Stimulated activated naive CD4-positive, alpha-beta T cell (primary cell): ENCODE data around the gene CAV1.
"Not testable (repeated sequence)": the region's sequence is repeated elsewhere in the genome, so short reads cannot be mapped to it uniquely, and the experiment has no call there.

Source experiments
- DNase-seq, 6 experiments: peaks; one replicate each; lab custom pipeline; 2025; lab: John Stamatoyannopoulos, UW

The CAV1 gene, protein sequence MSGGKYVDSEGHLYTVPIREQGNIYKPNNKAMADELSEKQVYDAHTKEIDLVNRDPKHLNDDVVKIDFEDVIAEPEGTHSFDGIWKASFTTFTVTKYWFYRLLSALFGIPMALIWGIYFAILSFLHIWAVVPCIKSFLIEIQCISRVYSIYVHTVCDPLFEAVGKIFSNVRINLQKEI

DNA sequence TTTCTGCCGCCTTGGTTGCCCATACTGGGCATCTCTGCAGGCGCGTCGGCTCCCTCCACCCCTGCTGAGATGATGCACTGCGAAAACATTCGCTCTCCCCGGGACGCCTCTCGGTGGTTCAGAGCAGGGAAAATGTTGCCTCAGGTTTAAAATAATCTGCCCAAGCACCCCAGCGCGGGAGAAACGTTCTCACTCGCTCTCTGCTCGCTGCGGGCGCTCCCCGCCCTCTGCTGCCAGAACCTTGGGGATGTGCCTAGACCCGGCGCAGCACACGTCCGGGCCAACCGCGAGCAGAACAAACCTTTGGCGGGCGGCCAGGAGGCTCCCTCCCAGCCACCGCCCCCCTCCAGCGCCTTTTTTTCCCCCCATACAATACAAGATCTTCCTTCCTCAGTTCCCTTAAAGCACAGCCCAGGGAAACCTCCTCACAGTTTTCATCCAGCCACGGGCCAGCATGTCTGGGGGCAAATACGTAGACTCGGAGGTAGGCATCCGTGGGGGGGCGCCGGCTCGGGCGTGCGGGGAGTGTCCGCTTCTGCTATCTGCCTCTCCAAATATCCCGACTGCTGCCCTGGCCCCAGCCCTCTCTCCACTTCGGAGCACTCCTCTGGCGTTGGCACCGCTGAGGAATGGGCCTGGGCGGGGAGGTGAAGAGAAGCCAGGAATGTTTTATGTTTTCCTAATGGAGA lies at the start of gene CAV1:
TSS of gene CAV1 (plus strand) at position 428 of the 689 bp plus-strand sequence. CDS start at position 455, 27 bp downstream.
- peak in 4 of 6 experiments; percentile 16 to 37 (median 22) for DNase-seq

DNA sequence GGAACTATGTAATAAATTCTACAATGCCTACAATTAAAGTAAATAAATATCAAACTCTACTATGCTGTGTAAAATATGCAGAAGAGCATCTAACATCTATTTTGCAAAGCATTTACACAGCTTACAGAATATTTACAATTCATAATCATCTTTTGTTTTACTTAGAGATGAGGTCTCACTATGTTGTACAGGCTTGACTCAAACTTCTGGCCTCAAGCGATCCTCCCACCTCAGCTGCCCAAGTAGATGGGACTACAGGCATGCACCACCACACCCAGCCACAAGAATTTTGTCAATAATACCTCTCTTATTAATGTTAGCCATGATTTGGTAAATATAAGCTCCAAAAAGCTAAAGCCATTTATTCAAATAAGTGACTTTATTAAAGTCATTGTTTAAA lies 47.2 kb upstream of the CAV1 start:
- DNase-seq = no peak

DNA sequence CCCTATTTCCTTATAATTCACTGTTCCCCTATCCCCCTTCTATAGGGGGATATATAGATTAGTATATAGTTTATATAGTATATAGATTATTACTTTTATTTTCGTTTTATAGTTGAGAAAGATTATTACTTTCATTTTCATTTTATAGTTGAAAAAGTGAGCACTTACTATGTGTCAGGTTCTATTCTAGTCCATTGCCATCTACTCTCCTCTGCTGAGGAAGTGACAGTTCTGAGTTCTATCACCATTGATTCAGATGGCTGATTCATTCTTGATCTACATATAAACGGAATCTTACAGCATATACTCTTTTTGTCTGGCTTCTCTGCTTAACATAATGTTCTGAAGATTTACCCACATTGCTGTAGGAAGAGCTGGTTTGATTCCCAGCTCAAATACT lies 46.0 kb upstream of the CAV1 start:
- DNase-seq = no peak

DNA sequence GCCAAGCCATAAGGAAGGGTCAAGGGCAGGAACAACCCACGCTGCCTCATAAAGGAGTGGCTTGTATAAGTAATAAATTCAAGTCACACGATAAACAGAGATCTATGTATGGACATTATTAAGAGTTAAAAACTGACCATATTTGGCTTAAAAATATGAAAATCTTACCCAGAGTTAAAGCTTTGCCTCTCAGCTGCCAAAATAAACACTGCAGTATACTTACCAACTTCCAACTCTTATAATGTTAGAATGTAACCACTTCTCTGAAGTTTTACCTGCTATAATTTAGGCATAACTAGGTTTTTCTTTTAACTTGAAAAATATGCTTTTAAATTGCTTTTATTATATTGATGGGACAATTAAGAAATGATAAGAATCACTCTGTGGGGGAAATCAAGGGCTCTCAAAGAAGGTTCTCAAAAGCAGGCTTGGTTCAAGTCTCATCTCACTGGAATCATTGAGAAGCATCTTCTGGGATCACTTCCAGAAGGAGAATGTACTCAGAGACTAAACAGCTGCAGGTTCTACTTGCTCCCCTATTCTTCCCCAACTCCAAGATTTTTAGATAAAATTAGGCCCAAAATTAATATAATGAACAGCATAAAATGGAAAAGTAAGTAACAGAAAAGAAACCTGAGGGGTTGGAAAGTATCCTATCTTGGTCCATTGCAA lies 41.4 kb upstream of the CAV1 start:
- DNase-seq = no peak

DNA sequence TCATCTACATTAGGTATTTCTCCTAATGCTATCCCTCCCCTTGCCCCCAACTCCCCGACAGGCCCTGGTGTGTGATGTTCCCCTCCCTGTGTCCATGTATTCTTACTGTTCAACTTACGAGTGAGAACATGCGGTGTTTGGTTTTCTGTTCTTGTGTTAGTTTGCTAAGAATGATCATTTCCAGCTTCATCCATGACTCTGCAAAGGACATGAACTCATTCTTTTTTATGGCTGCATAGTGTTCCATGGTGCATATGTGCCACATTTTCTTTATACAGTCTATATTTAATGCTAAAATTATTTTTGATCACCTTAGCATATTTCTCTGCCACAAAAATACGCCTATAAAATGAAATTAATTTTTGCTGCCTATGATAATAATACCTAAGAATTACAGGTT lies 40.4 kb upstream of the CAV1 start:
- not testable (repeated sequence) for DNase-seq

DNA sequence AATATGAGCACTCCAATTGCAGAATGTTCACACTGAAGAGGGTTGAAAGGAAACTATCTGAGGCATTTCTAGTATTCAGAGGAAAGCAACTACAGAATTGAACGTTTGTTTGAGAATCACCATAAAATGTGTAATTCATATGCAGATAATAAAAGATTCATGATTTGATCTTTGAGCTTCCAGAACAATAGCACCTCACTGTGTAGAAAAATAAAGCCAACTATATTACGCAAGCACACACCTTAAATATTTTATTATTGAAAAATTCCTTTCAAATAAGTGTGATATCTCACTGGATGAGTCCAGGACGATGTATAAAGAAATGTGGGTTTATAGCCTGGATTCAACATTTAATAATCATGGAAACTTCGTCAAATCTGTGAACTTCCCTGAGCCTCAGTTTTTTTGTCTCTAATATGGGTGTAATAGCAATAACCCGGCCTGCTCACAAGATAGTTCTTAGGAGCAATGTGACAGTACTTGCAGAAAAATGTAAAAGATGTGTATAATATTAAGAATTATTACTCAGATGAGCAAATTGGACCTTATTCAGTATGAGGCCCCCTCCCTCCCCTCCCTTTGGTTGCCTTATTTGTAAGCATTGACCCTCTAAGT lies 36.8 kb upstream of the CAV1 start:
- DNase-seq = no peak

DNA sequence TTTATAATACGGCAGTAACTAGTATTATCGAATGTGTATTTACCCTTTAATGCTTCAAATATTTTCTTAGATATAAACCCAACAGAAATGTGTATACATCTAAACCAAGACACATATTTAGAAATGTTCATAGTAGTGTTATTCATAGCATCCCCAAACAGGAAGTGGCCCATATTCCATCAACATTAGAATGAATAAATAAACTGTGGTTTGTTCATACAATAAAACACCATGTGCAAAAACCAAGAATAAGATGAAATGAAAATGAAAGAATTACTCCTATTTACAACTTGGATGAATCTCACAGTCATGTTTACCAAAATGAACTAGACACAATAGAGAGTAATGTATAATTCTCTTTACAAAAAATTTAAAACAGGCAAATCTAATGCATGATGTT lies 34.5 kb upstream of the CAV1 start:
- no peak for DNase-seq

DNA sequence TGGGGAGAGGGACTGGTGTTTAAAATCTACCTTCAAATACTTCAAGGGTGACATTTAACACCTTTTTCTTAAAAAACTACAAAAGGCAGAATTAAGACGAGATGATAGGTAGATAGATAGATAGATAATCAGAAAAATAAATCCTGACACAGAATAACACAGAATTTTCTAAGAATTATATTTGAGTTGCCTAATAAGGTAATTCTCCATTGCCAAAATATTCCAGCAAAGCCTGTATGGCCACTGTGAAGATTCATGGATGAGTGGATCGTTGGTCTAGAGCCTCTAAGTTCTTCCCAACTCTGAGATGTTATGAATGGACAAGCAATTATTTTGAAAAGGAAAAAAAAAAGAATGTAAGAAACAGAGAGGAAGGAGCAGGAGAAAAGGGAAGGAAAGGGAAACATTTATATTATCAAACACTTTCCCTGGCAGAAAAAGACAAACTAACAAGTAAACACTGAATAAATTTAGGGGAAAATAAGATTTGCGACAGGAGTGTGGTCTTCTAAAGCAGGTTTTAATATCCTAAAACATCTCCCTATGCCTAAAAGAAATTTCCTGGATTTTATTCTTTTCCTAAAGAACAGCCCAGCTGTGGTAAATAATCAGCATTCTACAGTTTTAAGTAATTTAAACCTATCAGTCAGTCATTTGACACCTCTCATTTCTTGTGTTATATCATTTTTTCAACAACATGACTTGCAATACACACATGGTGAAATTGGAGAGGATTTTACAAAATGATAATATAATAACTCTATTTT lies 32.8 kb upstream of the CAV1 start:
- no peak for DNase-seq

DNA sequence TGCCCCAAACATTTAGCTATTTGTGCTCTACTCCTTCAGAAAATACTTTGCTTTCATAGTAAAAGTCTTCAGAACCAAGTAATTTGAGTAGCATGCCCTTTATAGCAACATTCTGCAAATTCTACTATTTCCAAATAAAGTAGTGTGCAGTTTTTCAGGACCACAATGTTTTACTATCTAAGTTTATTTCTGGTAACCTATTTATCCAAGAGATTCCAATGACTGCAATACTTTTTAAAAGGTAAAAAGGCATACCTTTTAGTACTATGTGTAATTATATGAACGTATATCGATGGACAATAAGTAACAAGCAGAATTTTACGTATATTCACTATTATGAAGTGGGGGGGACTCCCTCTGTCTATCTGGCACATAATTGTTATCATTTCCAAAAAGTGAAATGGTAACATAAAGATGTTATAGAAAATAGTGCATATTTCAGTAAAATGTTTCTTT lies 32.2 kb upstream of the CAV1 start:
- DNase-seq = no peak

DNA sequence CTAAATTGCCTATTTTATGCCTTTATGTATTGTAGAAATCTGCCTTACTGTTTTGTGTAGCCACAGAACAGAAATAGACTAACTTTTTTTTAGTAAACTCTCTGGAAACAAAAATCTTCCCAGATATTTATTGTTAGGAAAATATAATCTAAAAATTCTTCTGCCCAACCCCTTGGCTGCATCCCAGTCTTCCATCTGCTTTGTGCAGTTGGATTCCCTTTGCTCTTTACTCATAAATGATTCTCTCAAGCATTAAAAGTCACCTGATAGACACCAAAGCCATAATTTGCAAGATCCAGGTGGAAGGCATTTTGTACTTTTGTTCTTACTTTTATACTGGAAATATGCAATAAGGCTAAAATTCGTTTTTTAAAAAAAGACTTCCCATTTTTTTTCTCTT lies 31.4 kb upstream of the CAV1 start:
- DNase-seq = no peak

DNA sequence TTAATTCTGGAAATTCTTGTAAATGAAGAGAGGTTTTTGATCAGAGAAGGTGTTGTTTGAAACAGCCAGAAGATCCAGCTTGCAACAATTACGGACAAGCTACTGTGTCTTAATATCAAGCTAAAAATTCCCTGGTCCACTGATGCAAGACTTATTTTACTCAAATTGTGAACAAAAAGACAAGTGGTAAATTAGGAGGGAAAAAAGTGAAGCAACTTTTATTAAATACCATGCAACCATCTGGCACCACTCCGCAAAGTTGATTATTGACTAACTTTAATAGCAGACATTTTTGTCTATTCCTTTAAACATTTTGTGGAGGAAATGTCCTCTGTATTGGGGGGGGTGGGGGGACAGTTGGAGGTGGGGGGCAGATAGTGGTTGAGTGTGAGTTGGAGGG lies 30.4 kb upstream of the CAV1 start:
- no peak for DNase-seq

DNA sequence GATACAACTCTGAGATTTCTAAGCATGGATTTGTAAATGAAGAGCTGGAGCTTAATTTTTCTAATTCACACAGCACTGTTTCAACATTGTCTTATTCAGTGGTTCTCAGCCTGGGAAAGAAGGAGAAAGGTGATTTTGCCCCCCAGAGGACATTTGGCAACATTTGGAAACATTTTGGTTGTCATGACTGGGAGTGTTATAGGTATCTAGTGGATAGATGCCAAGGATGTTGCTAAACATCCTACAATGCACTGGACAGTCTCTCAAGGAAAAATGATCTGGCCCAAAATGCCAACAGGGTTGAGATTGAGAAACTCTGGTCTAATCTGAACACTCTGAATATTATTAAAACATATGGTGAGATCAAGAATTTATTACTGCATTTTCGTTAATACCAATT lies 29.1 kb upstream of the CAV1 start:
- DNase-seq = no peak

DNA sequence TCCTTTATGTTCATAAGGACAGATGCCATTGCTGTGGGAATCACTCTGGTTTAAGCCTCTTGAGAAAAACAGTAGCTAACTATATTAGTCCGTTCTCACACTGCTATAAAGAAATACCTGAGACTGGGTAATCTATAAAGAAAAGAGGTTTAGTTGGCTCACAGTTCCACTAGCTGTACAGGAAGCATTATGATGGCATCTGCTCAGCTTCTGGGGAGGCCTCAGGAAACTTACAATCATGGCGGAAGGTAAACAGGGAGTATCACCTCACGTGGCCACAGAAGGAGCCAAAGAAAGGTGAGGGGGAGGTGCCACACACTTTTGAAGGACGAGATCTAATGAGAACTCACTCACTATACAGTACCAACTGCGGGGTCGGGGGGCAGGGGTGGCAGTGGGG lies 28.2 kb upstream of the CAV1 start:
- DNase-seq = no peak

DNA sequence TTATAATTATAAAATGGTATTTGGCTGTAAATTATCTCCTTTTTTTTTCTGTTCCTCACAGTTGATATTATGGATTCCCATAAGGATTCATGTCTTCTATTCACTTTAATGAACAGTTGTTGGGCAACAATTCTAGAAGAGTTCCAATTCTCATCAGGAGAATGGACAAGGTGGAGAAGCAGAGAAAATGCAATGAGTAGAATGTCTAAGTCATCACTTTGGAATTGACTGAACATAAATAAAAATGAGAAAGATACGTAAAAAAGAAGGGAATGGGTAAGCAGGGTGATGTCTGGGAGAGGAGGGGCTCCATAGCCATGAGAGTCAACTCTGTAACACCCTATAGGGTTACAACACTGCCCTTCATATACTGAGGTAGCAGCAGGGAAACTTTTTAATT lies 27.1 kb upstream of the CAV1 start:
- no peak for DNase-seq

DNA sequence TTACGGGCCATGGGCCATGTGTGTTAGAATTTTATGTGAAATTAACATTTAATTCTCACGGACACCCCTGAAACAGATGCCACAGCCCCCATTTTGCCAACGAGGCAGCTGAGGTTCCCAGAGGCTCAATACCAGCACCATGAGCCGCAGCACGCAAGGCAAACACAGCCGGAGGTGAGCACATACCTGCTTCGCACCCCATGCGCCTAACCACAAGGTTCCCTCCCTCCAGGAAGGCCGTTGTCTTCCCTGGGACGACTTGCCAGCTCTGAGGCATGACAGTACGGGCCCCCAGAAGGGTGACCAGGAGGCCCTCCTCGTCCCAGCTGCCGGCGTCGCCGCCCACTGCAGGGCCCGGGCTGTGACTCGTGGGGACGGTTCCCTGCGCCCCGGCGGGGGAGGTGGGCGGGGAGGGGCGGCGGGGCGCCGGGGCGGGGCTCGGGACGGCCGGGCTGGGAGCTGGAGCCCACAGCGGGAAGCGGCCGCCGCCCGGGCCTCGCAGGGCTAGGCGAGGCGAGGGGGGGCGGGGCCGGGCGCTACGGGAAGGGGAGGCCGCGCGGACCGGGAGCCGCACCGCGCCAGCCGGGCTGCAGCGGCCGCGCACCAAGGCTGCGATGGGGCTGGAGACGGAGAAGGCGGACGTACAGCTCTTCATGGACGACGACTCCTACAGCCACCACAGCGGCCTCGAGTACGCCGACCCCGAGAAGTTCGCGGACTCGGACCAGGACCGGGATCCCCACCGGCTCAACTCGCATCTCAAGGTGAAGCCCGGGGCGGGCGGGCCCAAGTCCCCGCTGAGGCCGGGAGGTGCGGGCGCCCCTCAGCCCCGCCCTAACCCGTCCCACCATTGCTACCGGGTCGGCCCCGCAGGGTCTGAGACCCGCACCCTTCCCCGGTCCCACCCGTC lies 25.4 kb upstream of the CAV1 start, which contains the start of gene CAV2:
TSS of gene CAV2 (plus strand) at position 571 of the 910 bp plus-strand sequence. CDS start at position 615, 44 bp downstream.
- DNase-seq = no peak

DNA sequence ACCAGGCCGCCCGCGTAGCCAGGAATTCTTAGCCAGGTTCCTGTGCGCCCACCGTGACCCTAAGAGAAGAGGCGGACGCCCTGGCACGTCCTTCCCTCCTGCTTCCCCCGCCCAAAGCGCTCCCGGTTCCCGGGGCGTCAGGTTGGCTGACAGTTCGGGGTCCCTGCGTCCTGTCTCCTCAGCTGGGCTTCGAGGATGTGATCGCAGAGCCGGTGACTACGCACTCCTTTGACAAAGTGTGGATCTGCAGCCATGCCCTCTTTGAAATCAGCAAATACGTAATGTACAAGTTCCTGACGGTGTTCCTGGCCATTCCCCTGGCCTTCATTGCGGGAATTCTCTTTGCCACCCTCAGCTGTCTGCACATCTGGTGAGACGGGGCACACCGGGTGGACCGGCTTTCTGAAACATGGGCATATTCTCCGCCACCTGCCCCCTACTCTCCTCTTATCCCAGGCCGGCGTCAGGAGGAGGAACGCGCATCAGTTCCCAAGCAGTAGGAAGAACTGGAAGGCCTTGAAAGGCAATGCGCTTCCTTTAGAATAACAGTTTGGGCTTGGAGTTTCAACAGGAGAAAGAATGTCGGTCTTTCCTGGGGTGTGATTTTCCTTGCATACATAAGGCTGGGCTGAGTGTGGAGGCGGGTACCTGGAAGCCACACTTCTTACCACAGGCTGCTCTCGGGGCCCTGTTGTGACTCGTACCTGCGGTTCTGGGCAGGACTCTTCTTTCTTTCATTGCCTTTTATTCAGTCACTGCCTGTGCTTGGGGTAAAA lies 24.6 kb upstream of the CAV1 start:
- DNase-seq = no peak

DNA sequence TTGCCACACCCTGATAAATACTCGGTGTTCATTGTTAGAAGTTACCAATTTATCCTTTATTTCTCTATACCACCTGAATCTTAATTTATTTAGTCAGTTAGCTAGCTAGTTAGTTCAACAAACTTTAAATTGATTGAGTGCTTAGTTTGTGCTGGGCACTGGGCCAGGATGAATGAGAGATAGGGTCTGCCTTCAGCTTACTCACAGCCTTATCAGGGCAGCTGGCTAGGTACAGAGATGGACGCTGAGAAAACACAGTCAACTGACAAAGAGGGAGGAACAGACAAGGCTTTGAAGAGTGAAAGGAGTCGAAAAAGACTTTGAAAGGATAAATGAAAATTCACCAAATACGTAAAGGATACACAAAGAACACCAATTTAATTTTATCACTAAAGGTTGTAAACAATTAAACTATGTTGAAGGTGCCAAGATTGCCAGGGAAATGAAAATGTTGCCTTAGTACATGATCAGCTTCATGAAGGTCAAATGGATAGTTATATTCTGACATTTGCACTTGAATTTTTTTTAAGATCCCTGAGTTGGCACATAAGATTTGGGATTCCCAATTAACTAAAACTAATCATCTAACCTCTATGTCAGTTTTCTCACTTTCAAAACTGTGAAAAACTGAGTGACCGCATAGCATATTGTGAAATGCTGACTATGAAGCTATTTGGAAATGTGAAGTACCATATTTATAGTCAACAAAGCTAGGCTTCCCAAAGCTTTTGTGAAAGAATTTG lies 23.2 kb upstream of the CAV1 start:
- no peak for DNase-seq

DNA sequence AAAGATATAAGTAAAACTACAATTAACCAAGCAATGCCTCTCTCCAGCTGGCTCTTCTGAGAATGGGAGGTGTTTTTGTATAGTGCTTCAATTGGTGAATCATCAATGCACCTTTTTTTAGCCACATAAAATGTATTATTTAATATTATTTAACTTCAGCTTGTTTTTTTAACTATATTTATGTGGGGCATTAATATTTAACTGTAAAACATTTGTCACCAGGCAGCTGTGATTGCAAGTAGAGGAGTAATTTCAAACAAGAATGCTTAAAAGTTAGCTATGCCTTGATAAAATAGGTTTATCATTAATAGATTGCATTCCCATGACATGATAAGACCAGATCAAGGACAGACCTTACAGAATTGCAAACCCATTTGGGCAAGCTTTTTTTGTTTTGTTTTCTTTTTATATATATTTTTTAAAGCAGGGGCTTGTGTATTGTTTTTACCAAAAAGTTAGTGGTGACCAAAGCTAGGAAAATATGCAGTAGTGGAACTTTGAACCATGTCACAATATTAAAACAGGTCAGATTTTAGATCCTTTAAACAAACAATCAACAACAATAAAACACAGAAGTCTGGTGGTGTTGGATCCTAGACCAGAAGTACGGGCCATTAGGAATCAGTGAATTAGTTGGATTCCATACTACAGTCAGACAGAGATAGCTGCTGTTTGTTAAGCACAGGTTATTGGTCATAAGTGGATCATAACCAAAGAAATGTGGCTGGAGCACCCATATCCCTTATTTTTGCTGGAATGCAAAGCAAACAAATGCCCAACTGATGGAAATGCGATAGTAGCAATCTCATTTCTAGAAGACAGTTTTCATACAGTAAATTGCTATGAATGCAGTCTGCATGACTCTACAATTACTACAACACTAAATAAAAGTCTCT lies 22.4 kb upstream of the CAV1 start:
- DNase-seq = no peak
